CD4-positive, alpha-beta T cell (primary cell): Measurements from ENCODE around the gene LRP4. TPM values are rescaled to one million over a fixed set of nuclear protein-coding genes. Genes with fewer than 3 reads are reported as not detected.

Experiments
- ATAC-seq: fragments of 200-7000 bp; cut with Tn5 transposase; one replicate; pipeline ENCODE4 v1.10.0; 2022; ENCODE audit warnings: mild to moderate bottlenecking; ENCODE audit not compliant: poor library complexity
- CTCF ChIA-PET: fragments of 350-600 bp; sonication (Branson Sonifier 250); formaldehyde crosslinking; loops from one replicate; lab custom pipeline; 2021; ENCODE audit warnings: antibody characterized with exemption, inconsistent platforms; lab: Charles Lee
- POLR2A ChIA-PET: fragments of 350-600 bp; sonication (Branson Sonifier 250); formaldehyde crosslinking; loops from one replicate; lab custom pipeline; 2021; ENCODE audit warnings: antibody characterized with exemption, inconsistent platforms; lab: Charles Lee
- DNase-seq, 14 experiments: peaks; one replicate each; pipeline ENCODE4 v3.0.0-alpha.2; 2013 to 2020; ENCODE audit warnings: mixed read lengths in 2 of 14
- H3K27ac ChIP-seq, 2 donors: one replicate each; pipeline versions ENCODE4 v1.5.1 to v1.7.0; 2013; ENCODE audit warnings: low read length in 2 of 2, low read depth in 1 of 2, mild to moderate bottlenecking in 1 of 2
- H3K27me3 ChIP-seq, 2 experiments: 1 replicate in 1 of 2; 2 replicates in 1 of 2; pipeline versions ENCODE4 v1.6.1 to v1.7.0; 2013; ENCODE audit warnings: low read length in 2 of 2, control low read depth in 1 of 2, mild to moderate bottlenecking in 1 of 2, moderate library complexity in 1 of 2; ENCODE audit not compliant: insufficient read depth in 2 of 2, control insufficient read depth in 1 of 2
- H3K36me3 ChIP-seq: one replicate; pipeline ENCODE4 v1.6.1; 2013; ENCODE audit warnings: low read length, control low read depth; ENCODE audit not compliant: insufficient read depth
- H3K4me1 ChIP-seq: one replicate; pipeline ENCODE4 v1.6.1; 2013; ENCODE audit warnings: low read length, control low read depth; ENCODE audit not compliant: insufficient read depth
- H3K4me3 ChIP-seq: one replicate; pipeline ENCODE4 v1.5.1; 2013; ENCODE audit warnings: mild to moderate bottlenecking, low read length, moderate library complexity
- H3K9me3 ChIP-seq, 2 experiments: 1 replicate in 1 of 2; 2 replicates in 1 of 2; pipeline versions ENCODE4 v1.6.1 to v1.7.0; 2013; ENCODE audit warnings: low read length in 2 of 2, mild to moderate bottlenecking in 2 of 2, control low read depth in 1 of 2, moderate library complexity in 1 of 2; ENCODE audit not compliant: control insufficient read depth in 1 of 2, insufficient read depth in 1 of 2
- H3K27ac Mint-ChIP-seq: one replicate; pipeline ENCODE4 v1.8.0; 2020; ENCODE audit warnings: mixed read lengths
- H3K27me3 Mint-ChIP-seq: one replicate; pipeline ENCODE4 v1.8.0; 2021; ENCODE audit warnings: mixed read lengths
- H3K36me3 Mint-ChIP-seq: one replicate; pipeline ENCODE4 v1.8.0; 2021; ENCODE audit warnings: low read depth, mixed read lengths
- H3K4me1 Mint-ChIP-seq: one replicate; pipeline ENCODE4 v1.8.0; 2021; ENCODE audit warnings: low read depth, mixed read lengths
- H3K4me3 Mint-ChIP-seq: one replicate; pipeline ENCODE4 v1.8.0; 2020; ENCODE audit warnings: mild to moderate bottlenecking, mixed read lengths
- H3K9me3 Mint-ChIP-seq: one replicate; pipeline ENCODE4 v1.8.0; 2020; ENCODE audit warnings: mixed read lengths
- intact Hi-C, 2 experiments: fragments of 100-400 bp; cut with DNase I in 1 of 2; cut with micrococcal nuclease in 1 of 2; formaldehyde crosslinking; loops; one replicate each; pipeline versions ENCODE4 v1.15.1 to v1.9.0; 2023 to 2025; cut with DNase I, micrococcal nuclease
- total RNA-seq, 174 experiments: library from RNA in 2 of 174; stranded (reverse) in 2 of 174; gene quantifications; one replicate each; pipeline ENCODE4 v1.2.3 and lab custom pipeline; 2021 to 2026
- TF ChIP-seq, protein P1 (sequence below): fragments of 200-600 bp; IDR thresholded peaks from one replicate; pipeline ENCODE4 v1.8.0; 2022; ENCODE audit warnings: antibody characterized with exemption, mild to moderate bottlenecking

The LRP4 gene
- total RNA-seq, 2 experiments from 2014 or later = not detected

DNA sequence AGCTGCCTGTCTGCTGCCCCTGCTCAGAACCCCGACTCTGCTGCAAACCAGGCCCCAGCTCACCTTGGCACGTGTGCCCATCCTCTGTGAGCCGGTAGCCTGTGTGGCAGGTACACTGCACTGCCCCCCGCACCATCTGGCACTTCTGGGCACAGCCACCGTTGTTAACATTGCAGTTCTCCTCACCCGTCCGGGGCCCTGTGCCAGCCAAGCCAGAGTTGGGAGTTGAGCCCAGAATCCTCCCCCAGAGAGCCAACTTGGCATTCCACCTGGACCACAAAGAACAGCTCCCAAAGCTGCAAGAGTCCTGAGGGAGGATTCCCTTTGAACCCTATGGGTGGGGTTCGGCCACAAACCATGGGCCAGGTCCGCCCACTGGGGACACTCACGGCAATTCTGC lies 22.5 kb downstream of the LRP4 start:
- POLR2A ChIA-PET = no interaction called here
- Histone ChIP-seq H3K27me3 (no peaks in the 10 kb centered on the region), H3K9me3 (no peaks in the 10 kb centered on the region), H3K4me3 (no peak overlapping the region), H3K36me3 (no peaks in the 10 kb centered on the region), H3K27ac (no peak overlapping the region), H3K4me1 (no peaks in the 10 kb centered on the region)
- intact Hi-C loops = no loop called here
- no peaks in the 10 kb centered on the region for H3K27me3 Mint-ChIP-seq
- H3K9me3 Mint-ChIP-seq = no peaks in the 10 kb centered on the region
- H3K4me1 Mint-ChIP-seq = no peaks in the 10 kb centered on the region
- CTCF ChIA-PET = no interaction called here
- H3K4me3 Mint-ChIP-seq = no peak overlapping the region
- no peaks in the 10 kb centered on the region for H3K36me3 Mint-ChIP-seq
- ATAC-seq (no peak), DNase-seq (no peak)
- TF ChIP-seq, protein P1, sequence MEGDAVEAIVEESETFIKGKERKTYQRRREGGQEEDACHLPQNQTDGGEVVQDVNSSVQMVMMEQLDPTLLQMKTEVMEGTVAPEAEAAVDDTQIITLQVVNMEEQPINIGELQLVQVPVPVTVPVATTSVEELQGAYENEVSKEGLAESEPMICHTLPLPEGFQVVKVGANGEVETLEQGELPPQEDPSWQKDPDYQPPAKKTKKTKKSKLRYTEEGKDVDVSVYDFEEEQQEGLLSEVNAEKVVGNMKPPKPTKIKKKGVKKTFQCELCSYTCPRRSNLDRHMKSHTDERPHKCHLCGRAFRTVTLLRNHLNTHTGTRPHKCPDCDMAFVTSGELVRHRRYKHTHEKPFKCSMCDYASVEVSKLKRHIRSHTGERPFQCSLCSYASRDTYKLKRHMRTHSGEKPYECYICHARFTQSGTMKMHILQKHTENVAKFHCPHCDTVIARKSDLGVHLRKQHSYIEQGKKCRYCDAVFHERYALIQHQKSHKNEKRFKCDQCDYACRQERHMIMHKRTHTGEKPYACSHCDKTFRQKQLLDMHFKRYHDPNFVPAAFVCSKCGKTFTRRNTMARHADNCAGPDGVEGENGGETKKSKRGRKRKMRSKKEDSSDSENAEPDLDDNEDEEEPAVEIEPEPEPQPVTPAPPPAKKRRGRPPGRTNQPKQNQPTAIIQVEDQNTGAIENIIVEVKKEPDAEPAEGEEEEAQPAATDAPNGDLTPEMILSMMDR = no peak
- no peak overlapping the region for H3K27ac Mint-ChIP-seq

- Histone ChIP-seq H3K27ac (no peak overlapping the region), H3K4me1 (no peaks in the 10 kb centered on the region), H3K27me3 (no peaks in the 10 kb centered on the region), H3K4me3 (no peak overlapping the region), H3K36me3 (no peaks in the 10 kb centered on the region), H3K9me3 (no peaks in the 10 kb centered on the region)
- ChIA-PET POLR2A (no interaction called here), CTCF (no interaction called here)
- ATAC-seq = no peak
- Mint-ChIP-seq H3K4me1 (no peaks in the 10 kb centered on the region), H3K9me3 (no peaks in the 10 kb centered on the region), H3K27ac (no peak overlapping the region), H3K36me3 (no peaks in the 10 kb centered on the region), H3K4me3 (no peak overlapping the region), H3K27me3 (no peaks in the 10 kb centered on the region)
- intact Hi-C loops = loop anchor here in 1 of 2 experiments (5.0 kb wide), 1 partner anchor 557 kb away; no protein-coding TSS in a partner anchor
- DNase-seq = no peak
- TF ChIP-seq, protein P1 = no peak
Measured at GRCh38 chr11:46894961-46895360, 23.4 kb downstream of the LRP4 start.

DNA sequence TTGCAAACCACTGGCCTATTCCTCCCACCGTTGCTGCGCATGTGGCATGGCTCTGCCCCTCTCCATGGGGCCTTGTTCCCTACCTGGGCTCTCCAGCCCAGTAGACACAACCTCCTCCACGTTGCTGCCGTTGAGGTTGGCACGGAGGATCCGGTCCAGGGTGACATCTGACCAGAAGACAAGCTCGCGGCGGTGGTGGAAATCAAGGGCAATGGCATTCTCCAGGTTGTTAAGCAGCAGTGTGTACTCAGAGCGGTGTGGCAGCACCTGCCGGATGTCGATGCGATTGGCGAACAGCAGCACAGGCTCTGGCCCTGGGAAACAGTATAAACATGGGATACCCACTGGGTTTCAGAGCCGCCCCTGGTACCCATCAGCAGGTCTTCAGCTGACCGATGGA lies 23.8 kb downstream of the LRP4 start:
- Mint-ChIP-seq H3K27ac (no peak overlapping the region), H3K4me1 (no peaks in the 10 kb centered on the region), H3K36me3 (no peaks in the 10 kb centered on the region), H3K4me3 (no peak overlapping the region), H3K27me3 (peaks cover 3% of the 10 kb centered on the region), H3K9me3 (no peaks in the 10 kb centered on the region)
- TF ChIP-seq, protein P1 = no peak
- ChIA-PET POLR2A (no interaction called here), CTCF (no interaction called here)
- H3K27me3 ChIP-seq = no peaks in the 10 kb centered on the region
- no peaks in the 10 kb centered on the region for H3K9me3 ChIP-seq
- no peak for DNase-seq
- intact Hi-C loops = loop anchor here in 1 of 2 experiments (5.0 kb wide), 1 partner anchor 558 kb away; no protein-coding TSS in a partner anchor
- no peak for ATAC-seq
- H3K36me3 ChIP-seq = no peaks in the 10 kb centered on the region
- H3K27ac ChIP-seq = no peak overlapping the region
- H3K4me3 ChIP-seq = no peak overlapping the region
- H3K4me1 ChIP-seq = no peaks in the 10 kb centered on the region
